DMS 273 (cell line): ENCODE measurements around the gene LARGE1.
"Not testable (repeated sequence)": the region's sequence is repeated elsewhere in the genome, so short reads cannot be mapped to it uniquely, and the experiment has no call there.

ENCODE experiments used
- DNase-seq: peaks from one replicate; lab custom pipeline; 2025; ENCODE audit not compliant: unreplicated experiment; lab: John Stamatoyannopoulos, UW

The LARGE1 gene

DNA sequence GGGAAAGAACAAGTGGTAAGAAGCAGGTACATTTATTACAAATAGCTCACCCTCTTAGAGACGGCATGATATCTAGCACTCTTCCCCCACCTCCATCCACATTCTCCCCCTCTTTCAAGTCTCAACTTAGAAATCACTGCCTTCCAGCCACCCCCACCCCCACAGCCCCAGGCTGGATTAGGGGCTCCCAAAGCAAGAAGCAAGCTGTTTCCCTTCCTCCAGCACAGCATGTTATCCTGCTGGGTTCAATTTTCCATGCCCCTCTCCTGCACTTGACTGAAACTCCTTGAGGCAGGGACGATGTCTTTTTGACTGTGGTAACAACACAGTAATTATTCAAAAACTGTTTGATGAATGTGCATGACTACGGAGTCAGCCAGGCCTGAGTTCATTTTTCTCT, 350.7 kb downstream of the LARGE1 start:
- DNase-seq = no peak

DNA sequence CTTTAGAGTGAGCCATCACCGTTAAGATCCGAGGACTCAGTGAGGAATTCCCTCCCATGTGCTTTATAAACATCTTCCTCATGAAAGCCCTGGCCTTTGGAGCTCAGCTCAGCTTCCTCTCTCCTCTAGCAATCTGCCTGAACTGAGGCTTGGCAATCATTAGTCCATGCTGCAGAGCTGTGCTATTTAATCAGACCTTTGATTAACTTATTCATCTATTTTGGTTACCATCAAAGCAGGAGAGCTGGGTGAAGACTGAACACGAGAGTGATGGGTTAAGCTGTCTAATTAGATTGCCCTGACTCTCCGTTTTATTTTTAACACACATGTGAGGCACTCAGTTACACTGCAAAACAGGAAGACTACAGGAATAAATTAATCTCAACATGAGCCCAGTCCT, 351.3 kb downstream of the LARGE1 start:
- no peak for DNase-seq

DNA sequence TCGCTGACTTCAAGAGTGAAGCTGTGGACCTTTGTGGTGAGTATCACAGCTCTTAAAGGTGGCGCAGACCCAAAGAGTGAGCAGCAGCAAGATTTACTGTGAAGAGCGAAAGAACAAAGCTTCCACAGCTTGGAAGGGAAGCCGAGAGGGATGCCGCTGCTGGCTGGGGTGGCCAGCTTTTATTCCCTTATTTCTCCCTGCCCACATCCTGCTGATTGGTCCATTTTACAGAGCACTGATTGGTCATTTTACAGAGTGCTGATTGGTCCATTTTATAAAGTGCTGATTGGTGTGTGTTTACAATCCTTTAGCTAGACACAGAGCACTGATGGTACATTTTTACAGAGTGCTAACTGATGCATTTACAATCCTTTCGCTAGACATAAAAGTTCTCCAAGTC, 353.8 kb downstream of the LARGE1 start:
- not testable (repeated sequence) for DNase-seq

DNA sequence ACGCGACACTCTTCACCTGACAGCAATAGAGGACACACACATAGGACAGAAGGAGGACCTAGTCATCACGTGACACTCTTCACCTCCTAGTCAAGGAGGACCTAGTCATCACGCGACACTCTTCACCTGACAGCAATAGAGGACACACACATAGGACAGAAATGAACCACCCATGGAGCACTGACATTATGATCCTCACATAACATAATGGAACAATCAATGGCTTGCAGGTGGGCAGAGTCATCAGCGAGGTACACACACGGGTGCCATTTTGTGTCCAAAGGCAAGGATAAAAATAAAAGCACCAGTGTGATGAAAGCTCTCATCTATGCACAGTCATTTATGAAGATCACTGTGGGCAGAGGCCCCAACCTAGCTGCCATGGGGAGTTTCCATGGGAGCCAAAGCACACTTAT, 354.7 kb downstream of the LARGE1 start:
- DNase-seq = no peak

DNA sequence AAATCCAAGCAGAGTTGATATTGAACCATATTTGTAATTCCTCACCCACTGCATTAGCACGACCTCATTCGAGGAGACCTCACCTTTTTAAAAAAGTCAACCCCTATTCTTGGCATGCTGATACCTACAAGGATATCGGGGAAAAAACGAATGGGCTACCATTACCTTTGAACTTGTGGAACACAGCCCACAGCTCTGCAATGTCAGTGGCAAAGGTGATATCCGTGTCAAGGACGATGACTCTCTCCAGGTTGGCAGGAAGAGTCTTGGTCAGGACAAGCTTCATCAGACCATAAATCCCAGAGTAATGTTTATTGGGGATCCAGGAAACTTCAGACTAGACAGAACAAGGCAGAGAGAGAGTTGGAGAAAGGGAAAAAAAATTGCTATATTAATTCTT, 355.6 kb downstream of the LARGE1 start:
- DNase-seq = no peak

DNA sequence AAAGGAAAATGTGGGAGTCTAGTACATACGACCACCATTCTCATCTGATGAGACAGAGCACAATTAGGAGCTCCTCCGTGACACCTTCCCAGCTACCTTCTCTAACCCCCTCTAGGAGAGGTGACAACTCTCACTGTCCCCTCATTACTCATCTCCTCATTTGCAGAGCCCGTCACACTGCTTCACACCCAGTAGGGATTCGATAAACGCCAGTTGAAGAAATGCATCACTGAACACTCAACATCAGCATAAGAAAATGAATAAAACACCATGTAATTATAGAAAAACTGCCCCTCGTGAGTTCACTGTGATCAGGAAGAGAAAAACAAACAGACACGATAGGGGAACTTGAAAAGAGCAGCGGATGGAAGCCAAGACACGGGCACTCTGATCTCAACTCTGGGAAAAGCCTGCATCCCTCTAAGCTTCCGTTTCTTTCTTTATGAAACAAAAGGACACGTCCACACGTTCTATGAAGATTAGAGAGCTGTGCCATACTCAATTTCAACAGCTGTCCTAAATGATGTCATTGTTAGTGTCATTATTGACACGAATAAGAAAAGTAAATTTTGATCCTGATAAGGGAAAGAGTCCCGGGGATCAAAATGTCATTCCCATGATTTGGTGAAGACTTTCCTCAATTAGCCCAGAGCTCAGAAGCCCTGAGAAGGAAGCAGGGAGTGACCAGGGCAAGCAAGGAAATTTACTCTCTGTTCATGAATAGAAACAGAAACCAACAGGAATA, 356.9 kb downstream of the LARGE1 start:
- DNase-seq = no peak

DNA sequence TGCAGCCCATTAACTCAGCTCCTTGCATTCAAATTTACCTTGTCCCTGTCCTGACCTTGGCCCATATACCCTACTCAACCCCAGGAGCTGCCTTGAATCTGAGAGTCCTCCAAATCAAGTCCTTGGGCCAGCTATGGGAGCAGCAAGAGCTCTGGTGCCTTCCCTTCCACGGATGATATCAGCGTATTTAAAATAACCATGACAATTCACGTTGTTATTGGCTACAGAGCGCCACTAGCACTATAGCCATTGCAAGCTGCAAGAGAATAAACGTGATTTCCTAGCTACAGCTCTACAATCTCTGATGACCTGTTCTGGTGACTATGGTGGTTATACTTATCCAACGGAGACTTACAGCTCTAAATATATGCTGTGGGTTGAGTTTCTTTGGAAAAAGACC, 357.8 kb downstream of the LARGE1 start:
- no peak for DNase-seq

DNA sequence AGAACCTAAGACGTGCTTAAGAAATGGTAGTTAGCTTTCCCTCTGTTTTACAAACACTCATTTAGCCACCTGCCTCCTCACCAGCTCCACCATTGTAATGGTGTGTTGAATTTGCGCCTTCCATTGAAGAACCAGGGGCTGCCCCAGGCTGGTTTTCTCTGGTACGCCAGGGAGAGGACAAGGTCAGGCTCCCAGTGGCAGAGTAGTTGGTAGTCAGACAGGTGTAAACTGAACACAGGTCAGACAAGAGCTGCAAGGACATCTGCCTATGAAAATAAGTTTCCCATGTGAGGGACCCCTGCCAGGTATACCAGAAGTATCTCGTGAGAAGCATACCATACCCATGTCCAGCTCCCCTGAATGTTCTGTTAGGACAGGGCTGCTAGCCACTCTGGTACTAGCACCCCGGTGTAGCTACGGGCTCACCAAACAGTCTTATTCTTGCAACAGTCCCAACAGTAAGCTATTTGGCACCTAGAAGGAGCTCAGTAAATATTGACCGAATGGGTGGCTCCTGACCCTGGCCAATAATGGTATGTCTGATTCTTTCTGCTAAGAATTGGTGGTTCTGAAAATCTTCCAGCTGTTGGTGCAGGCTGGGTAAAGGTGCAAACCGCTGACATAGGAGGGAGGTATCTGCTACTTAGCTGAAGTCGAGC, 359.0 kb downstream of the LARGE1 start:
- no peak for DNase-seq

DNA sequence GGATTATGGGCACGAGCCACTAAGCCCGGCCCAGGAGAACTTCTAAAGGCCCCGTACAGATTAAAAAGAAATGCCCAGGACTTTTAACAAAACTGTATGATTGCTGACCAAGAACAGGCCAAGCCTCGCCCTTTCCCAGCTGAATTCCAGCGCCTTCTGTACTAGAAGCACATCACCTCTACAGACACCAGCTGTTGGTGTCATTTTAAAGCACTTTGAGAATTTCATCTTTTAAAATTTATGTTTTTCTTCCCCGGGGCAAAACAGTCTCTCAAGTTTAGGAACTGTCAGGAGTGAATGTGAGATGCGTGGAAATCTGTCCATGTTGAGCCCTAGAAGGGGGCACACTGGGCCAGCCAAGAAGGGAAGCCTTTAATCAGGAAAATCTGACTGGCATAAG, 362.4 kb downstream of the LARGE1 start:
- DNase-seq = no peak

DNA sequence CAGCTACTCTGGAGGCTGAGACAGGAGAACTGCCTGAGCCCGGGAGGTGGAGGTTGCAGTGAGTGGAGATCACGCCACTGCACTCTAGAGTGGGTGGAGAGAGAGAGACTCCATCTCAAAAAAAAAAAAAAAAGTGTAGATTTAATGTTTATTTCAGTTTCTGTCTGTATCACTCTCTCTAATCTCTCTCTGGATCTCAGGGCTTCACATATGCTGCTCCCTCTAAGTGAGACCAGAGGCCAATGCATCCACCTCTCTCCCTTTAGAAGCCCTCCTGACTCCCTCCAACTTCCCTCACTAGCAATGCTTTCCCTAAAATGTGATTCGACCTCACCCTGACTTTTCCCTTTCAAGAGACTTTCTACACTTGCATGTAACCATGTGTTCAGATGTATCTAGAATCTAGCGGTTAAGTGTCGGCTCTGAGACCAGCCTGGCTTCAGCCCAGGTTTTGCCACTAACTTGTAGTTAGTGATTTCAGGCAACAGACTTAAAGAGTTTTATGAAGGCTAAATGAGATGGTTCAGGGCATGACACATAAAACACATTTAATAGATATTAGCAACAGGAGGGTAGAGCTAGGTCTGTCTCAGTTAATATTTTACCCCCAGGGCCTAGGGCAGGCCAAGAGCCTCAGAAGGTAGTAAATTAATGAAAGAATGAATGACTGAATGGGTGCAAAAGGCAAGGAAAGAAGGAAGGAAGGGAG, 364.3 kb downstream of the LARGE1 start:
- no peak for DNase-seq

DNA sequence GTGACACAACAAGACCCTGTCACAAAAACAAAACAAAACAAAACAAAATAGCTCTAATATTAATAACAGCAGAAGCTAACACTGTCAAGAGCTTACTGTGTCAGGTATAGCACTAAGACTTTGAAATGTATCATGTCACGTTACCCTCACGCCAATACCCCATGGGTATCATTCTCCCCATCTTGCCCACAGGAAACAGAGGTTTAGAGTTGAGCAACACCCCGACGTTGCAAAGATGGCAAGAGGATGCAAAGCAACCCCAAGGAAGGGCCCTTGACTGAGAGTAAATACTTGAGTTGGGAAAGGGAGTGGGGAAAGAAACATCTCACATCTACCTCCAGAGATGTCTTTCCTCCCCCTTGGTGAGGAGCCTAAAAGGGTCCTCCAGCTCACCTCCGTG, 366.8 kb downstream of the LARGE1 start:
- DNase-seq = no peak

DNA sequence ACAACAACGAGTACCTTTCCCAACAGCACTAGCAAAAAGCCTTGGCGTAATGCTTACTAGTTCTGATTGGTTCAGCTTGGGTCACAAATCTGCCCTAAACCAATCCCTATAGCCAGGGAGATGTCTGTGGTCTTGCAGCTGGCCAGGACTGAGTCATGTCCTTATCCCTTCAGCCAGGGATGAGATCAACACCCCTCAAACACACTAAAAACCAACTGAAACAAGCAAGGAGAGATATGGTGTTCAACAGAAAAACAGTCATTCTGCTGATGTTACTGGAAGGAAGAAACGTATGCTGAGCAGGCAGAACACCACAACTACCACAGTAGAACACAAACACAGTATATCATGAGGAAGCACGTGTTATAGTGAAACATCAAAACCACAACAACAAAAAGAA, 375.6 kb downstream of the LARGE1 start:
- DNase-seq = no peak

DNA sequence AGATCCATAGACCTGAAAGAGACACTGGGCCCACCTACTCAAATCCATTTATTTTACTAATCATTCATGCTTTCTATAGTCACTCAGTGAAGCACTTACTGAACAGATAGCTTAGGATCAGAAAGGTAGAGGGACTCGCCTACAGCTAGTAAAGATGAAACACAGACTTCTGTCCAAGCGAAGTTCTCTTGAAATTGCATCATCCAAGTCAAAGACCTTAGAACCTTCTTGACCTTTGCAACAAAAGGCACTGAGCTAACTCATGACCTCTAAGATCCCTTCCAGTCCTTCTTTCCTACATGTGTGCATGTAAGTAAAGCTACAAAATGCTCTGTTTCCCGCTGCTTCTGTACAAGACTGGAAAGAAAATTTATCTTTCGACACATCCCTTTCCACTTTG, 377.6 kb downstream of the LARGE1 start:
- DNase-seq = no peak

DNA sequence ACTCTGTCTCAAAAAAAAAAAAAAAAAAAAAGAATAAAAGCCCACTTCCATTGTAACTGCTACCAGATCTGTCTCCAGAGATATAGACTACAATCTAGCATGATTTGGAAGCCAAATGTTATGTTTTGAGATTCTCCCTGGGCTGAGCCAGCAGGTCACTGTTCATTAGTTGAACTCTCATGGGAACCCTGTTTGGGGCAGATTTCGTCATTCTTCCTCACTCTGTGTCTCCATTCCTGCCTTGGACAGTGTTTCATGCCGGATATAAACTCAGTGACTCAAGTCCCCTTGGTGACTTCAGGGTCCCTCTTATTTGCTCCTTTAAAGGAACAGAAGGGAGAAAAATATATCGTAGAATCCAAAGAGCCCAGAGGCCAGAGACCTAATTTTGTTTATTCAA, 378.1 kb downstream of the LARGE1 start:
- DNase-seq = no peak

DNA sequence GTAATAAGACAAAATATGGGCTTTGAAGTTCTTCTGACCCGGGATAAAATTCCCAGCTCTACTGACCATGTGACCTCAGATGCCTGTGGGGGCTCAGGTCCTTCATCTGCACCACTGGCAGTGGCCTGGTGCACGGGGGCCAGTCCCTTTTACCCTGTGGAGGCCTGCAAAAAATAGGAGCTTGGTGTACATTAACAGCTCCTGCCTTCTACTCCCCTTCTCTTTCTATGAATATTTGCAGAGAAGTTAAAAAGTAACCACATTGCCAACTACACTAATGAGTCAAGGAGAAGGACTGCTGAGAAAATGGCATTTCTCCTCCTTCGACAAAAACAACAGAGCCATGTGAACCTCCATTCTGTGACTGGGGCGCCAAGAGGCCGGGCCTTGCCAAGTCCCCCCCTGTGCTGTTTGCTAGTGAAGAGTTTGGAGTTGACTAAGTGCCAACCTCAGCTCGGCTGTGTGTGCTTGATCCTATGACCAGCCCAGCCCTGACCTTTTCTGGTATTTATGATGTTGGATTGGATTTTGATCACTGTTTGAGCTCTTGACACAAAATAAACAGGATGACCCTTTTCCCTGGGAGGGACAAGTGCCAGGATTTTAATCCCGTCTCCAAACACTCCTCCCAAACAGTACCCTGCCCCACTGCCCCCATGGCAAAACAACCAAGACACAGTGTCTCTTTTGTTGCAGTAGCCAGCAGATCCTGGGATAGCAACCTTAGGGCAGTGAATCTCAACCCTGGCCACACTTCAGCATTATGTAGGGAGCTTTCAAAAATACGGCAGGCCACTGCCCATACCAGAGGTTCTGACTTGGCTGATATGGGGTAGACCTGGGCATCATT, 380.1 kb downstream of the LARGE1 start:
- DNase-seq = no peak

DNA sequence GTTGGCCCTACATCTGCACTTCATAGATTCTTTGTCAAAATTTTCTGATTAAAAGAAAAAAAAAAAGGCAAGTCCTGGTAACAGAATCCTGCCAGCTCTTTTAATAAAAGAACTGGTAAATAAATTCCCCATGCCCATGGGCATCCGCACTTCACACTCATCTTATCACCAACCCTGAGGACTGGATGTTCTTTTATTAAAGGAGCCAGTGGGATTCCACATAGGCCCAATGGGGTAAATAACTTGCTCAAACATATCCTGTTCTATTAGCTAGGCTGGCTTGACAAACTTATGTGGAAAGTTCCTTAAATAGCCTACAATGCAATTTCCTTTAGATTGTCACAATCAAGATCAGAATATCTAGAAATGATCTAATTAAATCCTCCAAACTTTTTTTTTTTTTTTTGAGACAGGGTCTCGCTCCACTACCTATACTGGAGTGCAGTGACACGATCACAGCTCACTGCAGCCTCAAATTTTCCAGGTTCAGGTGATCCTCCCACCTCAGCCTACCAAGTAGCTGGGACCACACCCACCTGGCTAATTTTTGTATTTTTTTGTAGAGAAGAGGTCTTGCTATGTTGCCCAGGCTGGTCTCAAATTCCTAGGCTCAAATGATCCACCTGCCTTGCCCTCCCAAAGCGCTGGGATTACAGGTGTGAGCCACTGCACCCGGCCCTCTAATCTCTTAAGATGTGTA, 380.9 kb downstream of the LARGE1 start:
- no peak for DNase-seq

DNA sequence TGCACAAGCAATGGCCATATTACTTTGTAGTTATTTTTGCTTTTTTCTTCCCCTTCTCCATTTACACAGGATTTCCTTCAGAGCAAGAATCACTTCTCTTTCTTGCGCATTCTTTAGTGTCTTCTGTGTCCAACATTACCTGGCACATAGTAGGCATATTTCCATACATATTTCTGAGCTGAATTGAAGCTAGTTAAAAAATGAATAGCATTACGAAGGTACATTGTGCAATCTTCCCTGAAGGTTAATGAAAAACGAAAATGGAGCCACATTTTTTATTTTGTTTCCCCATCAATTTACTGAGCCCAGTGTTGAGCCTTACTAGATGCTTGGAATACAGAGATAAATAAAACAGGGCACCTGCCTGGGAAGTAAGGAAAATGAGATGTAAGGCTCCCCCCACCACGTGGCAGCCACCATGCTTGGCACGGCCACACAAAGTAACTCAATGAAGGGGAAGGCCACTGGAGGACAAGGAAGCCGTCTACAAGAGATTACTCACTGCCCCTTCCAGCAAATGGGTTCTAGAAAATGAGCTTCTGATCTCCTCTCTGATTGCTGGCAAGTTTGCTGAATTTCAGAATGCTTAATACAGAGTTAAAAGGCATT, 381.9 kb downstream of the LARGE1 start:
- no peak for DNase-seq

DNA sequence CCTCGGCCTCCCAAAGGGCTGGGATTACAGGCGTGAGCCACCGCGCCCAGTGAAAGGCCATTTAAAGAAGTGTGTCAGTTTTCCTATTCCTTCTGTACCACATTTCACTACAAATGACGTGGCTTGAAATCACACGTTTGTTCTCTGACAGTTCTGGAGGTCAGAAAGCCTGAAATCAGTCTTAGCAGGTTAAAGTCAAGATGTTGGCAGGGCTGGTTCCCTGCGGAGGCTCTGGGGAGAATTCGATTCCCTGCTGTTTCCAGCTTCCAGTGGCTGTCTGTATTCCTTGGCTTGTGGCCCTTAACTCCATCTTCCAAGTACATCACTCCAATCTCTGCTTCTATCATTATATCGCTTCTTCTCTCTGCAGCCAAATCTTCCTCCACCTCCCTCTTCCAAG, 383.2 kb downstream of the LARGE1 start:
- DNase-seq = no peak

DNA sequence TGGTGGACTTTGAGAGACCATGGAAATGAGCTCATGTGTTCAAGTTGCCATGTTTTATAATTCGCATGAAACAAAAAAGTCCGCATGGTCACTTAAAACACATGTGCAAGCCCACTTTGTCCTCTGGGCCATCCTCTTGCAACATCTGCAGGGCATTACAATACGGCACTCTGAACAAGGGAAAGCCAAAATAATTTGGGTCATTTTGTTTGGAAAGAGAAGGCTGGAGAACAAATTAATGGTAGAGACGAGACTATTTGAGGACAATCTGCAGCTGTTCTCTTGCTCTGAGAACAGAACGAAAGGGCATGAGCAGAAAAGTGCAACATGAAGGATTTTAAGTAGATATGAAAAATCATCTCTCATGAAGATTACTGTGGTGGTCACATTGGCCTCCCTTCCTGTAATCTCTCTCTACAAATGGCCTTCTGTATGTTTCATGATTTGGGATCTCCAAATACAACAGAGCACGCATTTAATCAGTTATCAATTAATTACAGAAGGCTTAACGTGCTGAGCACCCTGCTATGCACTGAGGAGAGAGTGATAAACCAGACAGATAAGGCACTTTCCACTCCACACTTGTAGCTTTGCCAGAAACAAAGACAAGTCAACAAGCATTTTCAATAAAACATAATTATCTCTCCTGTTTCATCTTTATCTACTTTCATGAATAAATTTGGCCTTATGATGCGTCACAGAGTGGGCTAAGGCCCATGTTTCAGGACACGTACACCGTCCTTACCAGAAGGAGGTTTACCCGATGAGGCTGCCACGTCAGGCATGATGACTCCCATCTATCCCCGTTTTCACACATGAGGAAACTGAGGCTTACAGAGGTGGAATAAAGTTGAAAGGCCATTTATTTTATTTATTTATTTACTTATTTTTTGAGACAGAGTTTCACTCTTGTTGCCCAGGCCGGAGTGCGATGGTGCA, 384.1 kb downstream of the LARGE1 start:
- DNase-seq = no peak
